ENCODE measurements around the gene PPP1R15A.

DNA sequence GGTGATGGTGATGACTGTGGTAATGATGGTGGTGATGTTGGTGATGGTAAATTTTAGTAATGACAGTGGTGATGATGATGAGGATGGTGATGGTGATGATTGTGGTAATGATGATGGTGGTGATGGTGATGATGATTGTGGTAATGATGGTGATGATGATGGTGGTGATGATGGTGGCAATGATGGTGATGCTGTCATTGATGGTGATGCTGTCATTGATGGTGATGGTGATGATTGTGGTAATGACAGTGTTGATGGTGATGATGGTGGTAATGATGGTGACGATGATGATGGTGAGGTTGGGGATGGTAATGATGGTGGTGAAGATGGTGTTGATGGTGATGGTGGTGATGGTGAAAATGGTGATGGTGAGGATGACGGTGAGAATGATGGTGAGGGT, 49.7 kb upstream of the PPP1R15A start:
- TF ChIP-seq POLR2A (IDR thresholded peaks at IDR 0.05; ENCODE audit: low read depth, low read length) (no peak), PAX5 (IDR thresholded peaks at IDR 0.05; ENCODE audit: insufficient read depth, low read length, severe bottlenecking) (no peak), SPI1 (IDR thresholded peaks at IDR 0.05; ENCODE audit: low read depth, low read length) (no peak), TAF1 (IDR thresholded peaks at IDR 0.05; ENCODE audit: low read depth, low read length) (no peak)
